ENCODE measurements around the gene ZNRF3. TPM values are rescaled to one million over a fixed set of nuclear protein-coding genes. Genes with fewer than 3 reads are reported as not detected.

The ZNRF3 gene
- total RNA-seq, 4 donors from 2014 or later: 17.2 to 22.8 (median 19.5) TPM

DNA sequence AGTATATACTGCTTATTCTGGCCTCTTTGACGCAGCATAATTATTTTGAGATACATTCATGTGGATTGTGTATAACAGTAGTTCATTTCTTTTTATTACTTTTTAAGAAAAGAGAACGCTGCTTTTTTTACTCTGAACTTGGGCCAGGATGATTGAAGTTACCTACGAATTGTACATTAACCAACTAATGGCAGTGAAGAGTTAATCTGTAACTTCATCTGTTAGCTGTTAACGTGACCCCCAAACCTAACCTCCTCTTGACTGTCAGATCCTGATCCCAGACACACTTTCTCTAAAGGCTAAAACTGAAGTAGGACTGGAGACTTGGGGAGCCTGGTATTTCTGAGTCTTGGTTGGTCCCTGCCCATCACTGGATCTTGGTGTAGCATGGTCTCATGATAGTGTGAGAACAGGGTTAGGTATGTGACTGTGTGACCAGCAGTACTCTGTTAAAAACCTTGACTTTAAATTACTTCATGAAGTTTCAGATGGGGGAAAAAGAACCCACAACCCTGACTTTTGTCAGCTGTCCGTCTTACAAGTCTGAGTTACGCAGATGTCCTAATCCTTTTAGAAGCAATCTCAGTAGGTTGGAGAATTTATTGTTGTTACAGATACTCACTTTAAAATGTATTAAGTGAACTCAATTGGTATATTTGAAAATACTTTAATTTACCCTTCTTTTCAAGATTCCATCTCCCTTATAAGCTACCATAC, 138.9 kb downstream of the ZNRF3 start:
- H3K4me3 ChIP-seq (ENCODE audit: low read depth, poor library complexity, severe bottlenecking): no peak overlapping the region
- TF ChIP-seq POLR2A (IDR thresholded peaks at IDR 0.05): no peak
- TF ChIP-seq, protein P1, sequence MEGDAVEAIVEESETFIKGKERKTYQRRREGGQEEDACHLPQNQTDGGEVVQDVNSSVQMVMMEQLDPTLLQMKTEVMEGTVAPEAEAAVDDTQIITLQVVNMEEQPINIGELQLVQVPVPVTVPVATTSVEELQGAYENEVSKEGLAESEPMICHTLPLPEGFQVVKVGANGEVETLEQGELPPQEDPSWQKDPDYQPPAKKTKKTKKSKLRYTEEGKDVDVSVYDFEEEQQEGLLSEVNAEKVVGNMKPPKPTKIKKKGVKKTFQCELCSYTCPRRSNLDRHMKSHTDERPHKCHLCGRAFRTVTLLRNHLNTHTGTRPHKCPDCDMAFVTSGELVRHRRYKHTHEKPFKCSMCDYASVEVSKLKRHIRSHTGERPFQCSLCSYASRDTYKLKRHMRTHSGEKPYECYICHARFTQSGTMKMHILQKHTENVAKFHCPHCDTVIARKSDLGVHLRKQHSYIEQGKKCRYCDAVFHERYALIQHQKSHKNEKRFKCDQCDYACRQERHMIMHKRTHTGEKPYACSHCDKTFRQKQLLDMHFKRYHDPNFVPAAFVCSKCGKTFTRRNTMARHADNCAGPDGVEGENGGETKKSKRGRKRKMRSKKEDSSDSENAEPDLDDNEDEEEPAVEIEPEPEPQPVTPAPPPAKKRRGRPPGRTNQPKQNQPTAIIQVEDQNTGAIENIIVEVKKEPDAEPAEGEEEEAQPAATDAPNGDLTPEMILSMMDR (IDR thresholded peaks at IDR 0.05): no peak
- intact Hi-C loops (cut with DNase I; ENCODE audit: low total_unique reads): no loop called here
- WGBS, 2 donors: 90 to 93% methylated on average over 6 of the region's 6 CpGs
- DNase-seq (ENCODE audit: low spot score in 2 of 2): no peak

GRCh38 chr22:29023172-29023796, 139.9 kb downstream of the ZNRF3 start:
- no peak for DNase-seq (ENCODE audit: low spot score in 2 of 2)
- no peak overlapping the region for H3K4me3 ChIP-seq (ENCODE audit: low read depth, poor library complexity, severe bottlenecking)
- intact Hi-C loops (cut with DNase I; ENCODE audit: low total_unique reads): no loop called here
- 65 to 76% methylated on average over 3 of the region's 3 CpGs for WGBS, 2 donors
- TF ChIP-seq, protein P1 (IDR thresholded peaks at IDR 0.05): no peak
- TF ChIP-seq POLR2A (IDR thresholded peaks at IDR 0.05): no peak

DNA sequence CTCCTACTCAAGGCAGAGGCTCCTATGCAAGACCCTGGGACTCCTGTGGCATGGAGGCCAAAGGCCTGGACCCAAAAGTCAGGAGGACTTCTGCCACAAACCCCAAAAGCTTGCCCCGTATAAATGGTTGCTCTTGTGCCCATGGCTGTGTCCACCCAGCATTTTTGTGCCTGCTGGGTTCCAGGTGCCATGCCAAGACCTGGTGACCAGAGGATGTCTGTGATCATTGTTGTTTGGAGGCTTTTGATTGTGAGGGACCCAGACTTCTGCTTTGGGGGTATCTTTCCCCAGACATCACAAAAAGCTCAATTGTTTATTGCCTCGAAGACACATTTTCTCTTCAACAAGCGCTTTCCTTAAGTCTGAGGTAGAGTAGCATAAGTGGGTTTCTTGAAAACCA, 143.2 kb downstream of the ZNRF3 start:
- no peak for TF ChIP-seq POLR2A (IDR thresholded peaks at IDR 0.05)
- TF ChIP-seq, protein P1 (IDR thresholded peaks at IDR 0.05): no peak
- no peak for DNase-seq (ENCODE audit: low spot score in 2 of 2)
- WGBS, 2 donors: 95 to 99% methylated on average over 3 of the region's 3 CpGs
- H3K4me3 ChIP-seq (ENCODE audit: low read depth, poor library complexity, severe bottlenecking): no peak overlapping the region
- intact Hi-C loops (cut with DNase I; ENCODE audit: low total_unique reads): no loop called here

DNA sequence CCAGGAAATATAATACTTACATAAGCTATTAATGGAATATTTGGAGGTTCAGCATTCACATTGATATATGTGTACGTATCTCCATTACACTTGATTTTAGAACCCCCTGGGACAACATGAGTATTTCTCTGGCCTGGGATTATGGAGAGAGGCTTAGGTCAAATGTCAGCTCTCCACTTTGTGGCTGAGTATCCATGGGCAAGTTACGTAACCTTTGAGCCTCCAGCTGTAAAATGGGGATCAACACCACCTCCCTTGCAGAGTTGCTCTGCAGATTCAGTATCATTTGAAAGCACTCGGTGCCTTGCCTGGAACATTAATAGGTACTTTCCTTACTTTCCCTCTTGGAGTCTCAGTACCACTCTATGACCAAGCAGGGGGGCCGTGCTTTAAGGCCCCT, 145.1 kb downstream of the ZNRF3 start:
- TF ChIP-seq, protein P1 (IDR thresholded peaks at IDR 0.05): no peak
- no peak for TF ChIP-seq POLR2A (IDR thresholded peaks at IDR 0.05)
- intact Hi-C loops (cut with DNase I; ENCODE audit: low total_unique reads): no loop called here
- WGBS, 2 donors: 94 to 96% methylated on average over 4 of the region's 4 CpGs
- no peak for DNase-seq (ENCODE audit: low spot score in 2 of 2)
- H3K4me3 ChIP-seq (ENCODE audit: low read depth, poor library complexity, severe bottlenecking): no peak overlapping the region

DNA sequence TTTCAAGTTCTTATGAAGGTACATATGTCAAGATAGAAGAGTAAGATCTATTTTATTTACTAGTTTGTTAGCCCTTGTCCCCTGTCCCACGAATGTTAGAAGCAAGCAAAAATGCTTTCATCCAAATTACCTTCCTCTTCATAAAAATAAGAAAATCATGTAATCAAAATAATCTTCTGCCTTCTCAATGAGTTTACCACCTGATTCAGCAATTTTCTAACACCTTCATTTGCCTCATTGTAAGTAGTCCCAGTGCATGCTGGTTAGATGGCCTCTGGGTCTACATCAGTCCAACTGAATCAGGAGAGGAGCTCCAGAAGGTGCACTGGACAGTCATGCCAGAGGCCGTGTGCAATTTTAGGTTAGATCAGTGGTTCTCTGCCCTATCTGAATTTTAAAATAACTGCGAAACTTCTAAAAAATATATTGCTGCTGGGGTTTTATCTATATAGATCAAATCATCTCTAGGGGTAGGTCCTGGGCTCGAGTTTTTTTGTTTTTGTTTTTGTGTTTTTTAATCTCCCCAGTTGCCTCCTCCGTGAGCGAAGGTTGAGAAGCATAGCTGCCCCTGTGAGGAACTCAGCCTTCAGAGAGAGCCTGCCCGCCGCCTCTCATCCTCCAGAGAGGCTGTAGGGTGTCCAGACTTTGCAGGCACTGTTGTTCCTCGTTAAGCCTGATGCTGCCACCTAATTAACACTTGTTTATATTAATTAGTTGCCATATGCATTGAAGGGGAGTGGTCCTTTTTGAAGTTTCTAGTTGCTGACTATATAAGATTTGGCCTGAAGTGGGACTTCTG, 146.0 kb downstream of the ZNRF3 start:
- no peak for DNase-seq (ENCODE audit: low spot score in 2 of 2)
- no peak overlapping the region for H3K4me3 ChIP-seq (ENCODE audit: low read depth, poor library complexity, severe bottlenecking)
- 91 to 93% methylated on average over 9 of the region's 9 CpGs for WGBS, 2 donors
- no peak for TF ChIP-seq POLR2A (IDR thresholded peaks at IDR 0.05)
- TF ChIP-seq, protein P1 (IDR thresholded peaks at IDR 0.05): no peak
- intact Hi-C loops (cut with DNase I; ENCODE audit: low total_unique reads): no loop called here
